HG02943 (cell line): ENCODE results near the gene PIH1D2.
"Not testable (repeated sequence)": the region's sequence is repeated elsewhere in the genome, so short reads cannot be mapped to it uniquely, and the experiment has no call there.

Experiments used
- ATAC-seq: cut with Tn5 transposase; IDR thresholded peaks from one replicate; pipeline ENCODE4 v1.9.1; 2021; ENCODE audit warnings: mild to moderate bottlenecking, low read depth, moderate library complexity; ENCODE audit not compliant: unreplicated experiment

Gene PIH1D2

DNA sequence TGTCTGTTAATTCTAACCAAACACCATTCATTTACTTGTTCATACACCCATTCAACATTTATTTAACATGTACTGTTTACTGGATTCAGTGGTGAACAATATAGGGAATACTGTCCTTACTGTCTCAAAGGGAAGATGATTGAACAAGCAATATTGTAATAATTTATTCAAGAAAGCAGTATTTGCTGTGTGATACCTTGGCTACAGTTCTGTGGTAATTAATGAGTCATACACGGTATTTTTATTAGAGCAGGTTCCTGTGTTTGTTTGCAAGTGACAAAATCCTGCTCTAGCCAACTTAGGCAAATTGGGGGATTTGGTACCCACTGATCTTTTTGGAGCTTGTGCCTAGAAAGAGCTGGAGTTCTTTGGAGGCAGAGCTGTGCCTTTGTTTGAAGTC is 15.7 kb downstream of the PIH1D2 start:
- ATAC-seq = no peak

GRCh38 chr11:112057170-112057569 is 16.6 kb downstream of the PIH1D2 start:
- ATAC-seq = no peak

- no peak for ATAC-seq
These were observed 22.0 kb downstream of the PIH1D2 start for GRCh38 chr11:112051768-112052167.

- ATAC-seq = no peak
These were observed 23.1 kb downstream of the PIH1D2 start for GRCh38 chr11:112050721-112051120.

- ATAC-seq = no peak
These were observed 24.0 kb downstream of the PIH1D2 start for GRCh38 chr11:112049777-112050176.

DNA sequence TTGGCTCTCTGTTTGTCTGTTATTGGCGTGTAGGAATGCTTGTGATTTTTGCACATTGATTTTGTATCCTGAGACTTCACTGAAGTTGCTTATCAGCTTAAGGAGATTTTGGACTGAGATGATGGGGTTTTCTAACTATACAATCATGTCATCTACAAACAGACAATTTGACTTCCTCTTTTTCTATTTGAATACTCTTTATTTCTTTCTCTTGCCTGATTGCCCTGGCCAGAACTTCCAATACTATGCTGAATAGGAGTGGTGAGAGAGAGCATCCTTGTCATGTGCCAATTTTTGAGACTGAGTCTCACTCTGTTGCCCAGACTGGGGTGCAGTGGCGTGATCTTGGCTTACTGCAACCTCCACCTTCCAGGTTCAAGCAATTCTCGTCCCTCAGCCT is 25.6 kb downstream of the PIH1D2 start:
- ATAC-seq = not testable (repeated sequence)

DNA sequence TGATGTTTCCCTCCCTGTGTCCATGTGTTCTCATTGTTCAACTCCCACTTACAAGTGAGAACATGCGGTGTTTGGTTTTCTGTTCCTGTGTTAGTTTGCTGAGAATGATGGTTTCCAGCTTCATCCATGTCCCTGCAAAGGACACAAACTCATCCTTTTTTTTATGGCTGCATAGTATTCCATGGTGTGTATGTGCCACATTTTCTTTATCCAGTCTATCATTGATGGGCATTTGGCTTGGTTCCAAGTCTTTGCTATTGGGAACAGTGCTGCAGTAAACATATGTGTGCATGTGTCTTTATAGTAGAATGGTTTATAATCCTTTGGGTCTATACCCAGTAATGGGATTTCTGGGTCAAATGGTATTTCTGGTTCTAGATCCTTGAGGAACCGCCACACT is 27.2 kb downstream of the PIH1D2 start:
- not testable (repeated sequence) for ATAC-seq

- no peak for ATAC-seq
These were observed 28.9 kb downstream of the PIH1D2 start for GRCh38 chr11:112044961-112045360.

DNA sequence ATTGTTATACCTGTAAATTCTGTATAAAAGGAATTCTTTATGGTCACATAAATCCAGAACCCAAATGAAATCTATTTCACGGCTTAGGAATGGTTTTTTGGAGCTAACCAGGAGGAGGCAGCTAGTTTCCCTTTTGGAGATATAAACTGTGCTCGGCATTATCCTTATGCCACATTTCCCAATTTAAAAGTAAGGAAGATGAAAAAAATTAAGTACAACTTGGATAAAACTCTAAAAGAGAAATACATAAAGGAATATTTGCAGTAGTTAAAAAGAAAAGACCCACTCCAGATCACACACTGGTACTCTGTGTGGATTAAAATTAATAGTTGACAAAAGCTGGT is 30.9 kb downstream of the PIH1D2 start:
- no peak for ATAC-seq

- no peak for ATAC-seq
These were observed 31.5 kb downstream of the PIH1D2 start for GRCh38 chr11:112042161-112042960.

DNA sequence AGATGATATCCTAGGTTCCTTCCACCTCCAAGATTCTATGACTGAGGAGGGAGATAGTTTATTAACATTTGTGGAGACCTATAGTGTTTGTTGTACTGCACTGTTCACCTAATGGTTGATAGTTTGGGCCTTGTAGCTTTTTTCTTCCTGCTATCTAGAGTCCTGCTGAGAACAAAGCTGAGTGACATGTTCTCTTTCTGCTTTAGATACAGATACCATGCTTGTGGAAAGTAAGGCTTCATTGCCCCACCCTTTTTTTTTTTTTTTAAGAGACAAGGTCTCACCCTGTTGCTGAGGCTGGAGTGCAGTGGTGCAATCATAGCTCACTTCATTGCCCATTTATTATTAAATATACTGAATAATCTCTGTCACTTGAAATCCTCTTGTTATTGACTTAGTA is 36.3 kb downstream of the PIH1D2 start:
- no peak for ATAC-seq

DNA sequence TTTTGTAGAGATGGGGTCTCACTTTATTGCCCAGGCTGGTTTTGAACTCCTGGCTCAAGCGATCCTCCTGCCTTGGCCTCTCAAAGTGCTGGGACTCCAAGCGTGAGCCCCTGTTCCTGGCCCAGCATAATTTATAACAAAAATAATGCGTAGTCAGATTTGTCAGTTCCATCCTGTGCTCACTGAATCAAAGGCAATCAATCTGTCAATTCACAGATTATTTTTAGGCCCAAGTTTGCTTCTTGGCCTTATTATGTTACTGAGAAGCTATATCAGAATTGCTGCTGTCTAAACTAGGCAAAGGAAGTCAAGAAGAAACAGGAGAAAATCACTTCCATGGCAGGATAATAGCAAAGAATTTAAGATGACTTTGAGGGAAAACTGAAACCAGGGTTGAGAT is 39.9 kb downstream of the PIH1D2 start:
- ATAC-seq = no peak

GRCh38 chr11:112029460-112029859 is 44.4 kb downstream of the PIH1D2 start:
- no peak for ATAC-seq

- ATAC-seq = not testable (repeated sequence)
These were observed 46.9 kb downstream of the PIH1D2 start for GRCh38 chr11:112026784-112027410.

- no peak for ATAC-seq
These were observed 48.1 kb downstream of the PIH1D2 start for GRCh38 chr11:112025707-112026106.

DNA sequence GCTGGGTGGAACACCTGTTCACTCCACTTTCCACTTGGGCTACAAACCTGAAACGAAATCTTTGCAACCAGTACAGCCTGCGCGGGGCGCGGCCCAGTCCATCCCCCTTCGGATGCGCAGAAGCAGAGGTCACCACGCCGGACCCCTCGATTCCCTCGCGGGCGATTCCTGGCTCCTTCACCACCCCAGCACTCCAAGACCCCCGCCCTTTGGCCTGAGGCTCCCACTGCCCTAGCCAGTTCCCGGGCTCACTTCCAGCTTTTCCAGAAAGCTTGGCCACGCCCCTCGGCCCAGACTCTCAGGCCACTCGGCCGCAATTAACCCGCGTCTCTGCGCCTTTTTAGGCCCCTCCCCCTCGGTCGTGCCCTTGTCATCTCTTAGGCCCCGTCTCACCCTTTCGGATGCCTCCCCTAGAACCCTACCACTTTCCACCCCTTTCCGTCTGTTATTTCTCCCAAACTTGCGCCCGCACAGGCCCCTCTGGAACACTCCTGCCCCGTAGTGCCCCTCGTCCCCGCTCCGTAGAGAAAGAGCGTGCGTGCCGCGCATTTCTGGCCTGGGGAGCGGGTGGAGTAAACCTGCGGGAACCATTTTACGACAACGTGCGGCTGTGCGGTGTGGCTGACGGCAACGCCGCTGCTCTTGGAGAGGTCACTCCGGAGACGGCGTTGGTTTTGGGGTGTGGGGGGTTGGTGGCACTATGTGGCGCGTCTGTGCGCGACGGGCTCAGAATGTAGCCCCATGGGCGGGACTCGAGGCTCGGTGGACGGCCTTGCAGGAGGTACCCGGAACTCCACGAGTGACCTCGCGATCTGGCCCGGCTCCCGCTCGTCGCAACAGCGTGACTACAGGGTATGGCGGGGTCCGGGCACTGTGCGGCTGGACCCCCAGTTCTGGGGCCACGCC is 48.8 kb downstream of the PIH1D2 start, which contains the start of gene DLAT:
DLAT (plus strand) TSS at position 636 of the 906 bp plus-strand sequence; CDS start at position 701, 65 bp downstream.
- ATAC-seq = peak; percentile 75

DNA sequence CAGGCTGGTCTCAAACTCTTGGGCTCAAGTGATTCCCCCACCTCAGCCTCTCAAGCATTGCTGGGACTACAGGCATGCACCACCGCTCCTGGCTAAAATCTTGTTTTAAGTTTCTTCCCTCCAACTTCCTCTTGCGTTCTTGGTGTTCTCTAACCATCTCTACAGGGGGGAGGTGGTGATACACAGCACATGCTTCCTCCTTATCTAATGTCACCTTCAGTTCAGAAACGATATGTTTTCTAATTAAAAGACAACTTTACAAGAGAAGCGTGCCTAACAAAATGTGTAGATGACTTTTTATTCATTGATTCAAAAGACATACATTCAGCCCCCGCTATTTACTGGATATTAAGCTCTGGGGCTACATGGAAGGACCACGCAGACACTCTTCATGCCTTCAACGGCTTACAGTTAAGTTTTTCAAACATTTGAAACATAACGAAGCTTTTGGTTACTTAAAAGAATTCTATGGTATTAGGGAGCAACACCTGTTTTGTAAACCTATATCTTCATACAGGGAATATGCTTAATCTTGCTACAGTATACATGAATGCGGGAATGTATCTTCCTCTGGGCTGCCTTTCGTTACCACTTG is 49.5 kb downstream of the PIH1D2 start:
- ATAC-seq = peak; percentile 43

DNA sequence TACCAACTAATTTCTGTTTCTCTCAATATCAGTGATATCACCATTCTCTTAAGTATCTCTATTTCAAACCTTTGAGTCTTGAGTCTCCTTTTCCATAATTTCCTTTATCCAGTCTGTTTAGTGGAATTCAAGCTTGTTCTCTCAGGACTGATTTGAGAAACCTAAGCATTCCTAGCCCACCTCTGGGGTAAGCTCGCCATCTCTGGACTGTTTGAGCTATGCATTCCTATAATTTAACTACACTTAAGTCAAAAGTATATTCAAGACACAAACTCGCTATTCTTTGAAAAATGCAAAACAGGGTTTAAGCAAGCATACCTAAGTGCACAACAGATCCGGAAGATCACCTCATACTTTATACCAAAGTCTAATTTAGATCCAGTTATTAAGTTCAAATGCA is 50.7 kb downstream of the PIH1D2 start:
- ATAC-seq = no peak

DNA sequence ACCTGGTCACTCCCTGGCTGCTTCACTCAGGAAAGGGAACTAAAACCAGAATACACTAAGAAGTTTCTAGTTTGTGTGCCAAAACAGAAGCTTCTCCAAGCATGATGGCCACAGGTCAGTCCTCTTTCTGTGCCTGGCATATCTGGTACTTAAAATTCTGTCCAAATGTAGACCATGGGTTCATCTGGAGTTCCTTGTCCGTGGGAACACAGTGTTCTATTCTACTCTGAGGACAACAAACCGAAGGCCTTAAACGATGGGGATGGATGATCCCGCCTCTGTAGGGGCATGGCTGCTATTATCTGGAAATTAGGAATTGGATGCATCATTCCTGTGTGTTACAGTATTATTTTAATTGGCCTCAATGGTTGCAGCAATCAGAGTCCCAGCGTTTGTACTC is 54.8 kb downstream of the PIH1D2 start:
- no peak for ATAC-seq
